ENCODE data around the gene MCTP2. TPM values are rescaled to one million over a fixed set of nuclear protein-coding genes. Genes with fewer than 3 reads are reported as not detected.
"Not testable (repeated sequence)": the region's sequence is repeated elsewhere in the genome, so short reads cannot be mapped to it uniquely, and the experiment has no call there.

The MCTP2 gene
- polyA plus RNA-seq, 3 donors, result 17.2 to 20.0 (median 18.8) TPM

GRCh38 chr15:94493586-94493985, 262.2 kb downstream of the MCTP2 start:
- DNase-seq (ENCODE audit: low read depth in 3 of 3, low spot score in 2 of 3), result not testable (repeated sequence)

- DNase-seq (ENCODE audit: low read depth in 3 of 3, low spot score in 2 of 3), result no peak
These were observed 263.4 kb downstream of the MCTP2 start for GRCh38 chr15:94494732-94495131.

- DNase-seq (ENCODE audit: low read depth in 3 of 3, low spot score in 2 of 3), result no peak
These were observed 271.9 kb downstream of the MCTP2 start for GRCh38 chr15:94503293-94503692.

GRCh38 chr15:94509259-94509658, 277.9 kb downstream of the MCTP2 start:
- no peak for DNase-seq (ENCODE audit: low read depth in 3 of 3, low spot score in 2 of 3)

GRCh38 chr15:94522125-94522524, 290.8 kb downstream of the MCTP2 start:
- DNase-seq (ENCODE audit: low read depth in 3 of 3, low spot score in 2 of 3), result no peak

- no peak for DNase-seq (ENCODE audit: low read depth in 3 of 3, low spot score in 2 of 3)
These were observed 292.5 kb downstream of the MCTP2 start for GRCh38 chr15:94523873-94524272.

- DNase-seq (ENCODE audit: low read depth in 3 of 3, low spot score in 2 of 3), result no peak
These were observed 293.2 kb downstream of the MCTP2 start for GRCh38 chr15:94524565-94524964.

GRCh38 chr15:94526071-94526689, 294.8 kb downstream of the MCTP2 start:
- no peak for DNase-seq (ENCODE audit: low read depth in 3 of 3, low spot score in 2 of 3)

- no peak for DNase-seq (ENCODE audit: low read depth in 3 of 3, low spot score in 2 of 3)
These were observed 300.9 kb downstream of the MCTP2 start for GRCh38 chr15:94532226-94532625.

Data from right renal cortex interstitium (tissue), 3 donors.